Choroid plexus epithelial cell (primary cell): Measurements from ENCODE around the gene STARD3.

Source experiments
- DNase-seq: peaks from one replicate; pipeline ENCODE4 v3.0.0-alpha.2; 2010; ENCODE audit warnings: low read depth
- H3K4me3 ChIP-seq: 2 replicates; pipeline ENCODE4 v1.5.1; 2011; ENCODE audit warnings: low read depth, mild to moderate bottlenecking, control low read depth, low read length, moderate library complexity
- TF ChIP-seq, protein P1 (sequence below): conservative IDR thresholded peaks from 2 replicates; pipeline ENCODE4 v1.5.1; 2011; ENCODE audit warnings: low read depth, mild to moderate bottlenecking, control low read depth, inconsistent platforms, low read length, moderate library complexity

Gene STARD3

GRCh38 chr17:39596543-39597267 is 40.2 kb upstream of the STARD3 start:
- TF ChIP-seq, protein P1, sequence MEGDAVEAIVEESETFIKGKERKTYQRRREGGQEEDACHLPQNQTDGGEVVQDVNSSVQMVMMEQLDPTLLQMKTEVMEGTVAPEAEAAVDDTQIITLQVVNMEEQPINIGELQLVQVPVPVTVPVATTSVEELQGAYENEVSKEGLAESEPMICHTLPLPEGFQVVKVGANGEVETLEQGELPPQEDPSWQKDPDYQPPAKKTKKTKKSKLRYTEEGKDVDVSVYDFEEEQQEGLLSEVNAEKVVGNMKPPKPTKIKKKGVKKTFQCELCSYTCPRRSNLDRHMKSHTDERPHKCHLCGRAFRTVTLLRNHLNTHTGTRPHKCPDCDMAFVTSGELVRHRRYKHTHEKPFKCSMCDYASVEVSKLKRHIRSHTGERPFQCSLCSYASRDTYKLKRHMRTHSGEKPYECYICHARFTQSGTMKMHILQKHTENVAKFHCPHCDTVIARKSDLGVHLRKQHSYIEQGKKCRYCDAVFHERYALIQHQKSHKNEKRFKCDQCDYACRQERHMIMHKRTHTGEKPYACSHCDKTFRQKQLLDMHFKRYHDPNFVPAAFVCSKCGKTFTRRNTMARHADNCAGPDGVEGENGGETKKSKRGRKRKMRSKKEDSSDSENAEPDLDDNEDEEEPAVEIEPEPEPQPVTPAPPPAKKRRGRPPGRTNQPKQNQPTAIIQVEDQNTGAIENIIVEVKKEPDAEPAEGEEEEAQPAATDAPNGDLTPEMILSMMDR: no peak
- no peak for DNase-seq
- H3K4me3 ChIP-seq: no peak overlapping the region

DNA sequence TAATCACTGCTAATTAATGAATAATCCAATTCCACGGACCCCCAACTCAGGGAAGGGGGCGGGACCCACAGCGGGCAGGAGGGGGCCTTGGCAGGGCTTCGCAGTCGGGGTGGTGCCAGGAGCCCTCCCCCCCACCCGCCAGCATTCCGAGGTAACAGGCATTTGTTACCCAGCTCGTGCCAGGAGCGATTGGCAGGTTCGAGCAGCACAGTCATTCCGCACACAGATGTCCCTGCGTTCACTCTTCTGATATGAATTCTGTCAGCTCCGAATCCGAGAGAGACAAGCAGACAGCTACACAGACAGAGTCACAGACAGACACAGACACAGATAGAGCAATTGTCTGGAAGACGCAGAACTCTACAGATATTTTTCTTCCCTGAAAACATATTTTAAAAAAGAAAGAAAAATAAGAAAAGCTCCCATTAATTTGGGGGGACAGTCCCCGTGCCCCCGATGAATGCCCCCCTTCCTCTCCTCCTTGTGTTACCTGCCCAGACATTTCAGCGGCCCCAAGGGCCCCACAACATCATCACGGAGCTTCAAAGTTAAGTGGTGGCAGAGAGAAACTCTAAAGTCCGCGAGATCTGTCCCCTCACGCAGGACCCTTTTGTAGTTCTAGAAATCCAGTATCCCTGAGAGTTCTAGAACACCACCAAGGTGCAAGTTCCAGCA is 39.4 kb upstream of the STARD3 start:
- no peak for DNase-seq
- H3K4me3 ChIP-seq: no peak overlapping the region
- TF ChIP-seq, protein P1: no peak

- TF ChIP-seq, protein P1: no peak
- no peak overlapping the region for H3K4me3 ChIP-seq
Measured at GRCh38 chr17:39598047-39598481, 38.9 kb upstream of the STARD3 start.

GRCh38 chr17:39598630-39599003 is 38.3 kb upstream of the STARD3 start:
- TF ChIP-seq, protein P1: no peak
- H3K4me3 ChIP-seq: no peak overlapping the region
- DNase-seq: no peak

More at GRCh38 chr17:39598047-39598481, 38.9 kb upstream of the STARD3 start:
- no peak for DNase-seq

DNA sequence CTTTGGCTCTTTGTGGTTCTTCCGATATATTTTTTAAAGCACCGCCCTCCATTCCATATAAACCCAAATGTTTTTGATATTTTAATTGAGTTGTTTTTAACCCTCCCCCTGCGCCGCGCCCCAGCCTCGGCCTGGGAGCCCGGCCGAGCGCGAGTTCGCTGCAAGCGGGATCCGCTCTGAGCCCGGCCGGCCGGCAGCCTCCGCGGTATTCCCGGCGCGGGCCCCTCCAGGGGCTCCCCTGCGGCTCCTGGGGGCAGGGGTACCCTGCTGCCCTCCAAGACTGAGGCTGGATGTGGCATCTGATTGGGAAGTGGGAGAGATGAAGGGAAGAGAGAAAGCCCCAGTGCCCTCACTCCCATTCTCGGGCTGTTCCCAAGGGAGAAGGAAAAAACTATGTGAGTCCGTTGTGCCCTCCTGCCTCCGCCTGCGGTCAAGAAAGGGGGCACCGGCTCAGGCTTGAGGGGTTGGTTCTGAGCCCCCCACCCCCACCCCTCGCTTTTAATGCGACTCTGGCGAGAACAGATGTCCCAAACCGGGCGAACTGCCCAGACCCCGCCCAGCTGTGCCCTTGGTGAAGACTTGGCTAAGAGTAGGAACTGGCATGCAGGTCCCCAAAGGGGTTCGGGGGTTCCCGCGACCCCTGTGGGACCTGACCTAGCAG is 37.8 kb upstream of the STARD3 start:
- H3K4me3 ChIP-seq: no peak overlapping the region
- no peak for DNase-seq
- TF ChIP-seq, protein P1: no peak

- no peak overlapping the region for H3K4me3 ChIP-seq
- TF ChIP-seq, protein P1: no peak
- DNase-seq: no peak
Measured at GRCh38 chr17:39599665-39600231, 37.2 kb upstream of the STARD3 start.
